GM12891 (cell line): ENCODE data around the gene TMEM212.

Experiments
- POLR2A ChIP-seq: IDR thresholded peaks from 2 replicates; pipeline ENCODE4 v1.6.1; 2011; ENCODE audit warnings: low read depth, low read length, control low read depth
- POLR2AphosphoS5 ChIP-seq: IDR thresholded peaks from 2 replicates; pipeline ENCODE4 v1.6.1; 2011; ENCODE audit warnings: low read depth, low read length, control low read depth

DNA sequence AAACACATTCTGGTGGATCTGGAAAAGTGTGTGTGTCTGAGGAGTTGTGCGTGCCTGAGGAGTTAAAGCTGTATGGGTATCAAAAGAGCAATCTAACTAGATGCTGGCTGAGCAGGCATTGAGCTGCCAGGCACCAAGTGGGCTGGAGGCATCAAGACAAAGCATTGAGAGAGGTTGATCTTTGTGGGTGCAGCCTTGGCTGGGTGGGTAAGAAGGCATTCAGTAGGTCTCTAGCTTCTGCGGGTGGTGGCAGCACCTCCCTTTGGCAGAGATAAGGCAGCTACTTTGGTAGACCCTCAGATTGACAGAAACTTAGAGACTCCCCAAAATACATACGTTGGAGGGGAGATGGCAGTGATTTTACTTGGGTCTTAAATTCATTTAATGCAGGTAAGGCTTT is 15.8 kb upstream of the TMEM212 start:
- TF ChIP-seq POLR2AphosphoS5 (no peak), POLR2A (no peak)
